NT2/D1 (cell line): ENCODE measurements around the gene YWHAH.

Source experiments
- SUZ12 ChIP-seq: IDR thresholded peaks from 2 replicates; pipeline ENCODE4 v1.6.1; 2011; ENCODE audit not compliant: insufficient read length, insufficient read depth; ENCODE audit errors: extremely low read depth
- ZNF274 ChIP-seq: IDR thresholded peaks from 2 replicates; pipeline ENCODE4 v1.6.1; 2011; ENCODE audit warnings: mild to moderate bottlenecking, low read depth, low read length

GRCh38 chr22:31926024-31926423 is 18.3 kb upstream of the YWHAH start:
- no peak for TF ChIP-seq SUZ12
- no peak for TF ChIP-seq ZNF274
